Measurements from ENCODE around the gene MTHFD1L. TPM values are rescaled to one million over a fixed set of nuclear protein-coding genes. Genes with fewer than 3 reads are reported as not detected.

The MTHFD1L gene
- polyA plus RNA-seq, 2 of the 4 experiments (the other 2 are of a cell fraction) = 27.2 to 63.2 TPM

DNA sequence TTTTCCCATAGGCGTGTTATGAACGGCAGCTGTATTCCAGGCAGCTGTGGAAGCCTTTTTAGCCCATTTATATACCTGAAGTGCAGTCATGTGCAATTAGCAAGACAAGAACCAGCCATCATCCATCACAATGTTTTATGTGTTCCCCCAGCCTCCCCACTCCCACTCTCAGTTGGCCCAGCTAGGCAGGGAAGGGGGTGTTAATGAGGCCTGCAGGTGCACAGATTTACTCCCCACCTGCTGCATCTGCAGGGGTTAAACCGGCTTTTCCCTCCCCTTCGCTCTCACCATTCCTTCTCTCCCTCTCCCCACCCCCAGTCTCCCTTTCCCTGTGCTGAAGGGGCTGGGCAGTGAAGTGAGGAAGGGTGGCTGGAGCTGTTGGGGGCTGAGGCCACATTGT lies 224.5 kb downstream of the MTHFD1L start:
- no peak overlapping the region for H3K4me3 ChIP-seq
- H3K9me3 ChIP-seq = no peaks in the 10 kb centered on the region
- TF ChIP-seq JUNB (IDR thresholded peaks at IDR 0.05) = no peak
- no peak for TF ChIP-seq ESRRA (IDR thresholded peaks at IDR 0.05; ENCODE audit: borderline replicate concordance, low read length)
- TF ChIP-seq MAFK (IDR thresholded peaks at IDR 0.05; ENCODE audit: partially characterized antibody) = no peak
- no peak for TF ChIP-seq POLR2AphosphoS2 (conservative IDR thresholded peaks at IDR 0.05; ENCODE audit: low read length)
- TF ChIP-seq, protein P1, sequence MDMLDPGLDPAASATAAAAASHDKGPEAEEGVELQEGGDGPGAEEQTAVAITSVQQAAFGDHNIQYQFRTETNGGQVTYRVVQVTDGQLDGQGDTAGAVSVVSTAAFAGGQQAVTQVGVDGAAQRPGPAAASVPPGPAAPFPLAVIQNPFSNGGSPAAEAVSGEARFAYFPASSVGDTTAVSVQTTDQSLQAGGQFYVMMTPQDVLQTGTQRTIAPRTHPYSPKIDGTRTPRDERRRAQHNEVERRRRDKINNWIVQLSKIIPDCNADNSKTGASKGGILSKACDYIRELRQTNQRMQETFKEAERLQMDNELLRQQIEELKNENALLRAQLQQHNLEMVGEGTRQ (IDR thresholded peaks at IDR 0.05) = no peak
- no peak for TF ChIP-seq HDAC2 (IDR thresholded peaks at IDR 0.05)
- TF ChIP-seq KDM5A (IDR thresholded peaks at IDR 0.05) = no peak
- no peak for TF ChIP-seq CHD2 (IDR thresholded peaks at IDR 0.05; ENCODE audit: low read length, partially characterized antibody)
- TF ChIP-seq SREBF2 (IDR thresholded peaks at IDR 0.05) = no peak
- TF ChIP-seq ZNF302 (CRISPR knock-in tag; IDR thresholded peaks at IDR 0.05) = no peak
- TF ChIP-seq, protein P2, sequence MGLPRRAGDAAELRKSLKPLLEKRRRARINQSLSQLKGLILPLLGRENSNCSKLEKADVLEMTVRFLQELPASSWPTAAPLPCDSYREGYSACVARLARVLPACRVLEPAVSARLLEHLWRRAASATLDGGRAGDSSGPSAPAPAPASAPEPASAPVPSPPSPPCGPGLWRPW (IDR thresholded peaks at IDR 0.05) = no peak
- no peak for TF ChIP-seq FOSB (CRISPR knock-in tag; IDR thresholded peaks at IDR 0.05)
- no peak for TF ChIP-seq BHLHE40 (IDR thresholded peaks at IDR 0.05; ENCODE audit: low read depth, low read length)
- no peak for TF ChIP-seq RAD21 (conservative IDR thresholded peaks at IDR 0.05 in 1 of 2, IDR thresholded peaks at IDR 0.05 in 1 of 2)
- TF ChIP-seq EHMT2 (IDR thresholded peaks at IDR 0.05; ENCODE audit: low read depth) = no peak
- no peak for TF ChIP-seq PHF8 (IDR thresholded peaks at IDR 0.05; ENCODE audit: borderline replicate concordance, low read depth)
- TF ChIP-seq JUN (IDR thresholded peaks at IDR 0.05) = no peak
- TF ChIP-seq, protein P3, sequence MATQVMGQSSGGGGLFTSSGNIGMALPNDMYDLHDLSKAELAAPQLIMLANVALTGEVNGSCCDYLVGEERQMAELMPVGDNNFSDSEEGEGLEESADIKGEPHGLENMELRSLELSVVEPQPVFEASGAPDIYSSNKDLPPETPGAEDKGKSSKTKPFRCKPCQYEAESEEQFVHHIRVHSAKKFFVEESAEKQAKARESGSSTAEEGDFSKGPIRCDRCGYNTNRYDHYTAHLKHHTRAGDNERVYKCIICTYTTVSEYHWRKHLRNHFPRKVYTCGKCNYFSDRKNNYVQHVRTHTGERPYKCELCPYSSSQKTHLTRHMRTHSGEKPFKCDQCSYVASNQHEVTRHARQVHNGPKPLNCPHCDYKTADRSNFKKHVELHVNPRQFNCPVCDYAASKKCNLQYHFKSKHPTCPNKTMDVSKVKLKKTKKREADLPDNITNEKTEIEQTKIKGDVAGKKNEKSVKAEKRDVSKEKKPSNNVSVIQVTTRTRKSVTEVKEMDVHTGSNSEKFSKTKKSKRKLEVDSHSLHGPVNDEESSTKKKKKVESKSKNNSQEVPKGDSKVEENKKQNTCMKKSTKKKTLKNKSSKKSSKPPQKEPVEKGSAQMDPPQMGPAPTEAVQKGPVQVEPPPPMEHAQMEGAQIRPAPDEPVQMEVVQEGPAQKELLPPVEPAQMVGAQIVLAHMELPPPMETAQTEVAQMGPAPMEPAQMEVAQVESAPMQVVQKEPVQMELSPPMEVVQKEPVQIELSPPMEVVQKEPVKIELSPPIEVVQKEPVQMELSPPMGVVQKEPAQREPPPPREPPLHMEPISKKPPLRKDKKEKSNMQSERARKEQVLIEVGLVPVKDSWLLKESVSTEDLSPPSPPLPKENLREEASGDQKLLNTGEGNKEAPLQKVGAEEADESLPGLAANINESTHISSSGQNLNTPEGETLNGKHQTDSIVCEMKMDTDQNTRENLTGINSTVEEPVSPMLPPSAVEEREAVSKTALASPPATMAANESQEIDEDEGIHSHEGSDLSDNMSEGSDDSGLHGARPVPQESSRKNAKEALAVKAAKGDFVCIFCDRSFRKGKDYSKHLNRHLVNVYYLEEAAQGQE (IDR thresholded peaks at IDR 0.05) = no peak
- TF ChIP-seq HEYL (CRISPR knock-in tag; IDR thresholded peaks at IDR 0.05) = no peak
- CTCF ChIA-PET = interaction anchor here (0.7 kb wide), 1 partner anchor 75 kb away, joined by 3 read pairs; no protein-coding TSS in a partner anchor
- no peak for DNase-seq (ENCODE audit: low read depth in 1 of 2, low spot score in 1 of 2)
- FAIRE-seq = no peak
- H3K4me2 ChIP-seq = no peak overlapping the region
- 100% methylated on average over 4 of the region's 4 CpGs for WGBS (ENCODE audit: missing lambda C conversion rate)
- H3K4me1 ChIP-seq = peaks cover 16% of the 10 kb centered on the region; the same call in 2 of the 3 replicates
- POLR2A ChIA-PET = no interaction called here
- ATAC-seq = no peak
- H3K27ac ChIP-seq = 0 out of 6 replicates have a peak overlapping the region, but pooled peaks of 1 of the 2 experiments have one; percentile 73

DNA sequence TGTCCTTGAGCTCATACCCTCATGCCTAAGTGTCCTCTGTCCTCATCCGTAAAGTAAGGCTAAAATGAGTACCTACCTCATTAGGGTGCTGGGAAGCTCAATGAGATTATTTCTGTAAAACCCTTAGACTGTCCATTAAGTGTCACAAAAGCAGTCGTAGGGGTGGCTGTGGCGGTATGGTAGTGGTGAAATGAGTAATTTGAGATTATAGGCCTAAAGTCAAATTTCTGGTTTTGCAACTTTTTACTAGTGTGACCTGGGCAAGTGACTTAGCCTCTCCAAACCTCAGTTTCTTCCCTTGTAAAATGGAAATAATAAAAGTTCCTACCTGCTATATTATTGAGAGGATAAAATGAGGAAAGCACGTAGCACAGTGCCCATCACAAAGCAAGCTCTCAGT lies 226.1 kb downstream of the MTHFD1L start:
- WGBS (ENCODE audit: missing lambda C conversion rate) = 94% methylated on average over 4 of the region's 4 CpGs
- FAIRE-seq (no peak), DNase-seq (ENCODE audit: low read depth in 1 of 2, low spot score in 1 of 2) (no peak), ATAC-seq (no peak)
- no peaks in the 10 kb centered on the region for H3K9me3 ChIP-seq
- ChIA-PET POLR2A (no interaction called here), CTCF (no interaction called here)
- peaks cover 12% of the 10 kb centered on the region for H3K4me1 ChIP-seq
- H3K27ac ChIP-seq = no peak overlapping the region
- no peak overlapping the region for H3K4me2 ChIP-seq
- H3K4me3 ChIP-seq = no peak overlapping the region
- TF ChIP-seq CHD2 (IDR thresholded peaks at IDR 0.05; ENCODE audit: low read length, partially characterized antibody) (no peak), ZNF302 (CRISPR knock-in tag; IDR thresholded peaks at IDR 0.05) (no peak), MYC (IDR thresholded peaks at IDR 0.05; ENCODE audit: borderline replicate concordance, low read length) (no peak), MAFK (IDR thresholded peaks at IDR 0.05; ENCODE audit: partially characterized antibody) (no peak), BHLHE40 (IDR thresholded peaks at IDR 0.05; ENCODE audit: low read depth, low read length) (no peak), ZFP36 (IDR thresholded peaks at IDR 0.05; ENCODE audit: borderline replicate concordance, partially characterized antibody) (no peak), ESRRA (IDR thresholded peaks at IDR 0.05; ENCODE audit: borderline replicate concordance, low read length) (no peak), KDM1A (IDR thresholded peaks at IDR 0.05; ENCODE audit: low read depth) (no peak), CHD4 (IDR thresholded peaks at IDR 0.05; ENCODE audit: borderline replicate concordance) (no peak), HOXB5 (CRISPR knock-in tag; IDR thresholded peaks at IDR 0.05) (no peak), CEBPB (IDR thresholded peaks at IDR 0.05) (no peak), MAZ (IDR thresholded peaks at IDR 0.05; ENCODE audit: borderline replicate concordance, low read depth, low read length) (no peak)
- TF ChIP-seq, protein P2 (IDR thresholded peaks at IDR 0.05) = no peak
- TF ChIP-seq, protein P4, sequence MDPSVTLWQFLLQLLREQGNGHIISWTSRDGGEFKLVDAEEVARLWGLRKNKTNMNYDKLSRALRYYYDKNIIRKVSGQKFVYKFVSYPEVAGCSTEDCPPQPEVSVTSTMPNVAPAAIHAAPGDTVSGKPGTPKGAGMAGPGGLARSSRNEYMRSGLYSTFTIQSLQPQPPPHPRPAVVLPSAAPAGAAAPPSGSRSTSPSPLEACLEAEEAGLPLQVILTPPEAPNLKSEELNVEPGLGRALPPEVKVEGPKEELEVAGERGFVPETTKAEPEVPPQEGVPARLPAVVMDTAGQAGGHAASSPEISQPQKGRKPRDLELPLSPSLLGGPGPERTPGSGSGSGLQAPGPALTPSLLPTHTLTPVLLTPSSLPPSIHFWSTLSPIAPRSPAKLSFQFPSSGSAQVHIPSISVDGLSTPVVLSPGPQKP (IDR thresholded peaks at IDR 0.05; ENCODE audit: low read depth, low read length) = no peak
- TF ChIP-seq, protein P3 (IDR thresholded peaks at IDR 0.05) = no peak
